GM19099 (cell line): ENCODE data around the gene ZNF48.

Experiments used
- POLR2A ChIP-seq: IDR thresholded peaks from 3 replicates; pipeline ENCODE4 v1.6.1; 2011; ENCODE audit warnings: low read depth; ENCODE audit not compliant: insufficient read length; ENCODE audit errors: extremely low read depth

The ZNF48 gene

DNA sequence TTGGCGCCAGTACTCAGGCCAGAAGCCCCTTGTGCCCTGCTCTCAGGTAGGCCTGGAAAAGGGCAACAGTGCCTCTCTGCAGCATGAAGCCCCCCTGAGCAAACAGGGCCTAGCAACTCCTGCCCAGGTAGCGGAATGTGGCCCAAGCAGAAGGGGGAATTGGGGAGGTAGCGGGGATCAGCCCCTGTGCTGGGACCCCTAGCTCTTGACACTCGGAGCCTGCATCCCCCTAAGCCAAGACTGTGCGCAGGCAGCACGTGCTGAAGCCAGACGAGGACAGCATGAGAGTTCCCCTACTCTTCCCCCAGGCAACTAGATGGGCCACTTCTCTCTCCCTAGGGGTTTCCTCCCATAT lies 39.3 kb upstream of the ZNF48 start:
- no peak for TF ChIP-seq POLR2A

DNA sequence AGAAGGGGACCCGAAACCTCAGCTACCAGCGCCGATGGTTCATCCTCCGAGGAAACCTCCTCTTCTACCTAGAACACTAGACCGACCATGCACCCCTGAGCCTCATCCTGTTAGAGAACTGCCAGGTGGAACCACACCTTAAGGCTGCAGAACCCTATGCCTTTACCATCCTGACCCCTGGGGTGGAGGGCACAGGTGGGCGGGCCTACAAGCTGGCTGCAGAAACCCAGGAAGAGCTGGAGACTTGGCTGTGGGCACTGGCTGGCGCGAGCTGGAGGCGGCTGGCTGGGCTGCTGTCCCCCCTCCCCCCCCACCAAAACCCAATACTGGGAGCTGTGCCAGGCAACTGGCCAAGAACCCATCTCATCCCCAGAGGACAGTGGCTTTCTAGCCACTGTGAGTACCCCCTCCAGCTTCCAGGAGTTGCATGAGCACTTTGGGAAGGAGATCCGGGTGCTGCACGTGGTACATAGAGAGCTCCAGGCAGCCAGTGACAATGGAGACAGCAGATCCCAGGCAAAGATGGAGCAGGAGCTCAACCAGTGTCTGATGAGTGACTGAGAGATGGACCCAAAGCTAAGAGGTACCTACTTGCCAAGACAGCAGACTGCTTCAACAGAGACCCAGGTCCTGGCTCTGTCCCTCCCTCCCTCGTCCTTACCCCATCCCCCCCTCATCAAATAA lies 38.7 kb upstream of the ZNF48 start:
- TF ChIP-seq POLR2A, result no peak

DNA sequence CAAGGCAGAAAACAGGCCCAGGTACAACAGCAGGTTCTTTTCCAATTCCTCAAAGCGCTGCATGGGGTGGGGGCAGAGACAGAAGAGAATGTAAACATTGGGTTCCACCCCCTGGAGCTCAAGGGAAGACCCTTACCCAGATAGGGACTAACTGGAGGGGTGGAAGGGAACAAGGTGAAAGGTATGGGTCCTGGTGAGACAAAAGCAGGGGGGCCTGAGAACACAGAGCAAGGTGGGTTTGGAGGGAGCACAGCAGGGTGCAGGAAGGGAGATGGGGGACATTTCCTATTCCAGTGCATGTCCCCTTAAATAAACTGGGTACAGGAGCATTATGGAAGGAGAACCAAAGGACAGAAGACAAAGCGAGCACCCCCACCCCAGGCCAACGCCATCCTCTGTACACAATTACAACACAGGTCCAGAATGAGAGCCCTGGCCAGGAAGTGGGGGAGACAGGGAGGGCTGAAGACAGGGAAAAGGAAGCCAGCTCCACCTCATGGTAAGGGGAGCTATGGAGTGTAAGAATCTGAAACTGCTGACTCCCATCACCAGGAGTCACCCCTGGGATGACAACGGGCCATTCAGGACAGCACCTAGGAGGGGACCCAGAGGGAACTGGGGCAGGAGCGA lies 38.0 kb upstream of the ZNF48 start:
- no peak for TF ChIP-seq POLR2A

DNA sequence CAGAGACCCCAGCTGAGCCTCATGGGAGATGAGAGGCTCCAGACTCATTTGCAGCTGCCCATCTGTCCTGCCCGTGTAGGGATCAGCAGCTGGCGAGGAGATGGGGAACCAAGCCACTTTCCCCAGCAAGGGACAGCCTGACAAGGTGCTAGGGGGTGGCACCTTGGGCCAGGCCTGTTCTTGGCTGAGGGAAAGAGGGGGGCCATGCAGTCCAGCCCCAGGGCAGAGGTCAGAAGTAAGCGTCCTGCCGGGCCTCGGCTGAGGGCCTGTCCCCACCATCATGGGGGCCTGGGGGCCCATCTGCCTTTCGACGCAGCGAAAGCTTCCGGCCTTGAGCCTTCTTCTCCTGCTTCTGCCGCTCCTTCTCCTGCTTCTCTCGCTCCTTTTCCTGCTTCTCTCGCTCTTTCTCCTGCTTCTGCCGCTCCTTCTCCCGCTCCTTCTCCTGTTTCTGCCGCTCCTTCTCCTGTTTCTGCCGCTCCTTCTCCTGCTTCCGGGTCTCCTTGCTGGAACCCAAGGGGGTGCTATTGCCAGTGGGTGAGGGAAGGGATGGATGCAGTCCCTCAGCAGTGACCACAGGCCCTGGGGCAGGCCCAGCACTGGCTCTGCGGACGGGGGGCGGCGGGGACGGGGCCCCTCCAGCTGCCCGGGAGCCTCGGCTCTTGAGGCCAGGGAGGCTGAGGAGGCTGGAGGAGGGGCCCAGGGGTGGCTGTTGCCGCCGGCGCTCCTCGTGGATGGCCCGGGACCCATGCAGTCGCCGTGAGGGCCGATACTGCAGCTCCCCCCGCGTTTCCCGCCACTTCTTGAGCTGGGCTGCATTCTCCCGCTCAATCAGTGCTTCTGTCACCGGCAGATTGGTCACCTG lies 37.3 kb upstream of the ZNF48 start:
- no peak for TF ChIP-seq POLR2A

DNA sequence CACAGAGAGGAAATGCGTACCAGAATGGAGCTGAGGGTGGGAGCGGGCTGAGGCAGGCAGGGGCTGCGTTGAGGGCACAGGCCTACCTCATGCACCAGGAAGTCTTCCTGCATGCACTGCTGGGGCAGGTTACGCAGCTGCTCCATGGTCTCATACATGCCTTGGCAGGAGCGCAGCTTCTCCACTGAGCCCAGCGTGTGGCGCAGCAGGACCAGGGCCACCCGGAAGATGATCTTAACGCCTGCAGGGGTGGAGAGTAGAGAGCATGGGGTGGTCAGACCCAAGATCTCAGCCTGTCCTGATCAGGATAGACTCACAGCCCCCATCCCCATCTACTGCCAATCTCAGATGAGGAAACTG lies 36.7 kb upstream of the ZNF48 start:
- no peak for TF ChIP-seq POLR2A

DNA sequence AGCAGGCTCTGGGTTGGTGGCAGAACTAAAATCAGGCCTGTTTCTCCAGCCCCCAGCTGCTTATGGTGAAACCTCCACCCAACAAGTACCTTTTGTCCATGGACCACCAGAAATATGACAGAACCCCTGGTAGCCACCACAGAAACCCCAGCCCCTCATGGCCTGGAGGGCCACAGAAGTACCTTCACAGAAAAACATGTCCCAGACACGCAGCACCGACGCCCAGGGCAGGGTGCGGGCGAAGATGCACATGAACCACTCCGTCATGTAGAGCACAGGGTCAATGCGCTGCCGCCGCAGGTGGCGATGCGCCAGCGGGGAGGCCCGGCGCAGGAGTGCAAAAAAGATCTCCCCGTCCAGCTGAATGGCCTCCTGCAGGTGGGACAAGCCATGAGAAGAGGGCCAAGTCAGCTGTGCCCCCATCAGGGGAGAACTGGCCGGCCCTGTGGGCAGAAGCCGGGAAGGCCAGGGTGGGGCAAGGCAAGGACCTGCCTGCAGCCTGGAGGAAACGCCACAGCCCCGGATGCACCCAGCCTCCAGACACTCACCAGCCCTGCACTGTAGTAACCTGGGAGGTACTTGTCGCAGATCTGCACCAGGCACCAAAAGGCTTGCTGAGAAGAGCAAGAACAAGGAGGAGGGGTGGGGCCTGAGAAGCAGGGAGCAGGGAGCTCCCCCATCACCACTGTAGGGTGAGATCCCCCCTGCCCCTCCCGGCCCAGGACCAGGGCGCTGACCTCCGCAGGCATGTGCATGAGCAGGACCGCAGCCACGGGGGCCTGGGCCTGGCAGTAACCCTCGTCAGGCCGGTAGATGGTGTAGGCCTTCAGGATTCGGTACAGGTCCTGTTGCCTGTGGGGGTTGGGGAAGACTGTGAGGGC lies 36.0 kb upstream of the ZNF48 start:
- TF ChIP-seq POLR2A, result no peak

DNA sequence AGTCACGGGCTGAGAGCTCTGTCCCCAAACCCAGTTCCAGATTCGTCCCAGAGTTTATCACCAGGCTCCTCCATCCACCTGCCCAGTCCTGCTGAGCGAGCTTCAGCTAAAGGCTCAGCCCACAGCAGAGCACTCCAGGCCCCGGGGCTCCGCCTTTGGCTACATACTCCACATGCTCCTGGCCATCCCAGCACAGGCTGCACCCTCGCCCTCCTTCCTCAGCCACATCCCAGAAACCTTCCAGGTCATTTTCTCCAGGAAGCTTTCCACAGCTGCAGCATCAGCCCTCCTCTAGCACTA lies 35.4 kb upstream of the ZNF48 start:
- no peak for TF ChIP-seq POLR2A

DNA sequence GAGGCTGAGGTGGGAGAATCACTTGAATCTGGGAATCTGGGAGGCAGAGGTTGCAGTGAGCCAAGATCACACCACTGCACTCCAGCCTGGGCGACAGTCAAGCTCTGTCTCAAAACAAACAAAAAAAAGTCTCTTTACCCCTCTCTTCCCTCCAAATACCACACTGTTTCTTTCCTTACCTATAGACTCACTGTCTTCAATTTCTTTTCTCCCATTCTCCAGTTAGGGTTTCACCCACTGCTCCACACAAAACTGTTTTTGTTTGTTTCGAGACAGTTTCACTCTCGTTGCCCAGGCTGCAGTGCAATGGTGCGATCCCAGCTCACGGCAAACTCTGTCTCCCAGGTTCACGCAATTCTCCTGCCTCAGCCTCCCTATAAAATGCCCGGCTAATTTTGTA lies 34.0 kb upstream of the ZNF48 start:
- TF ChIP-seq POLR2A, result no peak

DNA sequence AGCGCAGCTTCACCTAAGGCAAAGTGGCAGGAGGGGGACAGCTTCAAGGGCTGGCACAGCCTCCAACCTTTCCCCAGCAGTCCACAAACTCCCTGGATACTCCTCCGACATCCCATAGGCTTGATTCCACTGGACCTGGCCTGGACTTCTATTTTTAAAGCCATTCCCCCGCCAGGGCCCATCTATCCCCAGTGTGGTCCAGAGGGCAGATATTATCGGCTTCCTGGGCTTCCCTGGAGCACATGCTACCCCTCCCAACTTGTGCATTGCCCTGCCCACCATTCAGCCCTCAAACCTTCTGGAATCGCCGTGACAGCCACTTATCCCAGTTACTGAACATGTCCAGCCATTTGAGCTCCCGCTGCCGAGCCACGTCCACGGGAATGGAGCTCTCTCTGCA lies 30.0 kb upstream of the ZNF48 start:
- TF ChIP-seq POLR2A, result no peak

DNA sequence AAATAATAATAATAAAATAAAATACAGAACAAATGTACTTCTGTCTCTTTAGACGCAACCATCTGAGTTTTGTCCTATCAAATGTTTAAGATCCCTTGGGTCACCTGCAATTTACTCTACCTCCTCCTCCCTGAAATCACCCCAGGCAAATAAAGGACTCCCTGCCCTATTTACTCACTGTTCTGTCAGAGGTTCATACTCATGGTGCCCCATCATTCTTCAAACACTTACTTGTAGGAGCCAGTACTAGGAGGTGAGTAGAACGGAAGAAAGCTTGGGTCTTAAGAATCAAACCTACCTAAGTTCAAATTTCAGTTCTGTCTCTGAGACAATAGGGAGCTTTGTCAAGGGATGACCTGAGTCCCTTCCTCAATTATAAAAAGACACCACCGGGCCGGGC lies 28.7 kb upstream of the ZNF48 start:
- no peak for TF ChIP-seq POLR2A

DNA sequence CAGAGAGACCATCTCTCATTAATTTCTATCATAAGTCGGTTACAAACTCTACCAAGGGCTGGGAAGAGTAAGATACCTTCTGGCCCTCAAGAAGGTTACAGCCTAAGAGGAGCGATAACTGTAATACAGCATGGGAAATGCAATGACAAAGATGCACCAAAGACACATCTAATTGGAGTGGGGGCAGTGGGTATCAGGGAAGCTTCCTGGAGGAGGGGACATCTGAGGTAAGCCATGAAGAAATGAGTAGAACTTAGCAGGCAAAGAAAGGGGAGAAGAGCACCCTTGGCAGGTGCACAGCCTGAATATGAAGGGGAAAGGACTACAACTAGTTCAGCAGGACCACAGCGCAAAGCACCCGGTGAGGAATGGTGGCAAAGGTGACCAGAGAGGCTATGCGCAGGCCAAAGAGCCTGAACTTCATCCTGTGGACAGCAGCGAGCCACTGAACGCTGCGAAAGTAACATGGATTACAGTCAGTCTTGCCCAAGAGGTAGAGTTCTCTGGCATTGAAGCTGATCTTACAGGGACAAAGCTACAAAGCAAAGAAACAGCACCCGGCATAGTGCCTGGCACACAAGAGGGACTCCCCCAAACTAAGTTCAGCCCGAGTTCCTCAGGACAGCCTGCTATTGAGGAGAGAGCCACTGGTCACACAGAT lies 27.7 kb upstream of the ZNF48 start:
- no peak for TF ChIP-seq POLR2A

DNA sequence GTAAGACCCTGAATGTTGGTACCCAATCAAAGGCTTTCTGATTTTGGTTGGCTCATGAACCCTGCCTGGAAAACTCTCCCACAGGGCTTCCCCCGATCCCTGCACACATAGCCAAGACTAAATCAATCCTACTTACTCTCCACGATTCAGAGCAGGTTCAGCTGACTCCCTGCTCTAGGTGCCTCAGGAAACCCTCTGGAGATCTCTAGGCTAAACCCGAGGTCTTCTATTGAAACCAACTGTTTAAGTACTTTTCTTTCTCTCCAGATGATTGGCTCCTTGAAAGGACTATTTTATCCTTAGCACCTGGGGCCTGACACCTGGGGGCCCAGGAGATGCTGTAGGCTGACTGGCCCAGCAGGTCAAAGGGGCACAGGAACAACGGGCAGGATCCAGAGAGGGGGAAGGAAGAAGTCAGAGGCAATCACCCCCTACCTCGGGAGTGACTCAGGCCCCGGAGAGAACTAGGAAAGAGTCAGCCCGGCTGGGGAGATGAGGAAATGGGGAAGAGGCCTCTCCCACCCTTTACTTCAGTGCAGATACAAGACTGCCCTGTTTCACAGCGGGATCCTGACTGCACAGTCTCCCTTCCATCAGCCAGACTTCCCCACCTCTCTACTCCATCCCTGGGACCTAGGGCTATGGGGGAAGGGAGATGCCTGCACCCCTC lies 27.0 kb upstream of the ZNF48 start:
- no peak for TF ChIP-seq POLR2A

DNA sequence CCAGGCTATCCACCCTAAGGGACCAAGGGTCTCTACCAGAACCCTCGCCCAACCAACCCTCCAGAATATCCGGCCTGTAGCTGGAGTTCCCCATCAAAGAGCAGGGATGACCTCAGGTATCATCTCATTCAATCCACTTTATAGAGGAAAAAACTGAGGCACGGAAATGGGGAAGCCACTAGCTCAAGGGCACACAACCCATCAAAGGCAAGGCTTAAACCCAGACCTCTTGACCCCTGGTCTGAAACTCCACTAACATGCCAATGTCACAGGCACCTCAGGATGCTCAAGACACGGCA lies 26.5 kb upstream of the ZNF48 start:
- no peak for TF ChIP-seq POLR2A

DNA sequence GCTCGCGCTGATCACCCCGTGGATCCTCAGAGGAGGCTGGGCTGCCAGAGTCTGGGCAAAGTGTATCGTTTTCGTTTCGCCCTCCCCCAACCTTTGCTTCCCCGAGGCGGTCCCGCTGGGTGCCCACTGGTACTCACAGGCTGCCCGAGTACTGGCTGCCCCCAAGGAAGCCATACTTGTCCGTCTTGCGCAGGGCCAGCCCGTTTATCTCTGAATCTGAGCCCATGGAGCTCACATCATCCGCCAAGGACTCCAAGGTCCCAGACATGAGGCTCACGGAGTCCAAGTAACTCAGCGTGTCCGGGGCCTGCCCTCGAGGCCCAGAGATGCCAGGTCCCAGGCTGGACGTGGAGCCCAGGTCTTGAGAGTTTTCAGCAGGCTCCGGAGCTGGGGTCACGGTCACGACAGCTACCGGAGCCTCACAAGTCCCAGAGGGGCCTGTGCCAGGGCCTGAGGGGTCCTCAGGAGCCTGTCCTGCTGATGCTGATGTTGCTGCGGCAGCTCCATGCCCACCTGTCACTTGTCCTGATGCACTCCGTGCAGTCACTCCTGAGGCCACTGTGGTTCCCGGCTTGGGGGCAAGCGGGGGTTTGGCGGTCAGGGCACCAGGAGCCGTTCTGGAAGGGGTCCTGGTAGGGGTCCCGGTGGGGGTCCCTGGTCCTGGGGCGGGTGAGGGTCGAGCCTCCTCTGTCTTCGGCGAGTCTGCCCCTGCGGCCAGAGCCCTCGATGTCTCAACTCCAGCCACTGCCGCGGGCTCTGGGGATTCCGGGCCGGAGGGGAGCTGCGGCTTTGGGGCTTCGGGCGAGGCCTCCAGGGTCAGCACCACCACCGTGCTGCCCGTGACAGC lies 25.9 kb upstream of the ZNF48 start:
- no peak for TF ChIP-seq POLR2A
